ENCODE data around the gene PLXNB2.

GRCh38 chr22:50264946-50265669 lies 42.3 kb downstream of the PLXNB2 start:
- TF ChIP-seq EZH2 (IDR thresholded peaks at IDR 0.05; ENCODE audit: insufficient read depth, poor library complexity, severe bottlenecking) (no peak), EZH2phosphoT487 (IDR thresholded peaks at IDR 0.05; ENCODE audit: insufficient read depth, low read depth) (no peak)
